Activated naive CD4-positive, alpha-beta T cell treated with anti-CD3 and anti-CD28 coated beads, Interleukin-2, amount 50 U/mL, for 24 hours (primary cell): ENCODE results near the gene PRRT2.
"Not testable (repeated sequence)": the region's sequence is repeated elsewhere in the genome, so short reads cannot be mapped to it uniquely, and the experiment has no call there.

Experiments used
- H3K27ac Mint-ChIP-seq: one replicate; pipeline ENCODE4 v1.8.0; 2021; ENCODE audit warnings: mild to moderate bottlenecking, mixed read lengths
- H3K27me3 Mint-ChIP-seq: one replicate; pipeline ENCODE4 v1.8.0; 2021; ENCODE audit warnings: mixed read lengths
- H3K36me3 Mint-ChIP-seq: one replicate; pipeline ENCODE4 v1.8.0; 2021; ENCODE audit warnings: mixed read lengths
- H3K4me1 Mint-ChIP-seq: one replicate; pipeline ENCODE4 v1.8.0; 2021; ENCODE audit warnings: mixed read lengths
- H3K4me3 Mint-ChIP-seq: one replicate; pipeline ENCODE4 v1.8.0; 2021; ENCODE audit warnings: mild to moderate bottlenecking, mixed read lengths
- H3K9me3 Mint-ChIP-seq: one replicate; pipeline ENCODE4 v1.8.0; 2021; ENCODE audit warnings: mixed read lengths

PRRT2 gene

DNA sequence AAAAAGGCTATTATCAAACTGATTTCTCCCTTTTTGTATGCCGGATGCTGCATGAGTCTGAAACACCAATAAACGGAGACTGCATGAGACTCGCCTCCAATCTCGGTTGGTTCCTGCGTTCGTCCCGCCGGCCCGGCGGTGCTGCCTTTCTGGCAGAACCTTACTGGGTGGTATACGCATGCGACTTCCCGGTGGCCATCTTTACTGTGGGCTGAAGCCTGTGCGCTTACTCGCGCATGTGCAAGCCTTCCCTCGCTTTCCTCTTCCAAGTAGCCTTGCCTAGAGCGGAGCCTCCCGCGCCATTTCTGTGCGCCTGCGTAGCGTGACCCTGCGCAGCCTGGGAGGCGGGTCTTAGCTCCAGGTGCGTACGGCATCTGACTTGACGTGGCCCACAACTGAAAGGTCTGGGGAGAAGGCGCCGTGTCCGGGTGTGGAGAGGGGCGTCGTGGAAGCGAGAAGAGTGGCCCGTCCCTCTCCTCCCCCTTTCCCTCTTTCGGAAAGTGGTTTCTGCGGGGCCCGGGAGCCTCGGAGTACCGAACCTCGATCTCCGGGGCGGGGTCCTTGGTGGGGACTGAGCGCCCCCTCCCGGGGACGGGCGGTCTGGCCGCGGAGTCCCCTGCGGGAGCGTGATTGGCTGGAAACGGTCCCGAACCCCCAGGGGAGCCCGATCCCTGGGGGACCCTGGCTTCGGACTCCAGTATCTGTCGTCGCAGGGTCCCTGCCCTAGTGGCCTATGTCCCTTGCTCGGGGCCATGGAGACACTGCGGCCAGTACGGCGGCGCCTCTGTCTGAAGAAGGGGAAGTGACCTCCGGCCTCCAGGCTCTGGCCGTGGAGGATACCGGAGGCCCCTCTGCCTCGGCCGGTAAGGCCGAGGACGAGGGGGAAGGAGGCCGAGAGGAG is 4.0 kb downstream of the PRRT2 start, which contains the start of gene PAGR1:
PAGR1 (plus strand) TSS at position 360 of the 901 bp plus-strand sequence; CDS start at position 734, 374 bp downstream.
- H3K36me3 Mint-ChIP-seq: peaks cover 11% of the 10 kb centered on the region
- peak within 1 kb of the TSS; percentile 96 for H3K4me3 Mint-ChIP-seq
- H3K27me3 Mint-ChIP-seq: no peaks in the 10 kb centered on the region
- peaks cover 67% of the 10 kb centered on the region for H3K4me1 Mint-ChIP-seq
- H3K9me3 Mint-ChIP-seq: no peaks in the 10 kb centered on the region
- peak within 1 kb of the TSS; percentile 99 for H3K27ac Mint-ChIP-seq

- H3K36me3 Mint-ChIP-seq: peaks cover 11% of the 10 kb centered on the region
- H3K4me3 Mint-ChIP-seq: peak overlapping the region; percentile 96
- no peaks in the 10 kb centered on the region for H3K9me3 Mint-ChIP-seq
- peaks cover 66% of the 10 kb centered on the region for H3K4me1 Mint-ChIP-seq
- peak overlapping the region; percentile 93 for H3K27ac Mint-ChIP-seq
- no peaks in the 10 kb centered on the region for H3K27me3 Mint-ChIP-seq
Observed at GRCh38 chr16:29816694-29817441, 4.9 kb downstream of the PRRT2 start.

- Mint-ChIP-seq H3K4me3 (peak overlapping the region; percentile 88), H3K36me3 (peaks cover 13% of the 10 kb centered on the region), H3K4me1 (peaks cover 69% of the 10 kb centered on the region), H3K27me3 (no peaks in the 10 kb centered on the region), H3K9me3 (no peaks in the 10 kb centered on the region), H3K27ac (peak overlapping the region; percentile 86)
Observed at GRCh38 chr16:29818082-29818481, 6.1 kb downstream of the PRRT2 start.

- H3K27ac Mint-ChIP-seq: peak overlapping the region; percentile 99
- H3K4me3 Mint-ChIP-seq: peak overlapping the region; percentile 96
- peaks cover 13% of the 10 kb centered on the region for H3K36me3 Mint-ChIP-seq
- no peaks in the 10 kb centered on the region for H3K9me3 Mint-ChIP-seq
- H3K27me3 Mint-ChIP-seq: no peaks in the 10 kb centered on the region
- H3K4me1 Mint-ChIP-seq: peaks cover 73% of the 10 kb centered on the region
Observed at GRCh38 chr16:29819506-29819905, 7.5 kb downstream of the PRRT2 start.

DNA sequence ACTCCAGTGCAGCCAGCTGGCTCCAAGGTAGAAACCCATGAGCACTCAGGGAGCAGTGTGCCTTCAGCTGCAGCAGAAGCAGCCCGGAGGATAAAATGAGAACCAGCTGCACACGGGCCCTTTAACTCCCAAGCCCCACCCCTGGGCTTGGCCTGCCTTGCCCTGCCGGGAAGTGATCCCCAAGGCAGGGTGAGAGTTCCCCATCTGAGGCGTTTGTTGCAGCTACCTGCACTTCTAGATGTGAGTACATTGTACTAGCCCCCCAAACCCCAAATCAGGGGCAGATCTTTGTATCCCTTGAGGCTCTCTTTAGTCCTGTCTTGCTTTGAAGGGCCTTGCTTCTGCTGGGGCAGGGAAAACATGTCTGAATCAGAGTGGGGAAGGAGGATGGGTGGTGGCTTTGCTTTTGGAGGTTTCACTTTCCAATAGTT is 8.3 kb downstream of the PRRT2 start, which contains the start of gene MVP:
MVP (plus strand) TSS at position 192 of the 431 bp plus-strand sequence. CDS start 10,088 bp downstream, outside the sequence.
- peaks cover 13% of the 10 kb centered on the region for H3K36me3 Mint-ChIP-seq
- peak within 1 kb of the TSS; percentile 96 for H3K4me3 Mint-ChIP-seq
- no peaks in the 10 kb centered on the region for H3K9me3 Mint-ChIP-seq
- peak within 1 kb of the TSS; percentile 99 for H3K27ac Mint-ChIP-seq
- H3K27me3 Mint-ChIP-seq: no peaks in the 10 kb centered on the region
- peaks cover 73% of the 10 kb centered on the region for H3K4me1 Mint-ChIP-seq

DNA sequence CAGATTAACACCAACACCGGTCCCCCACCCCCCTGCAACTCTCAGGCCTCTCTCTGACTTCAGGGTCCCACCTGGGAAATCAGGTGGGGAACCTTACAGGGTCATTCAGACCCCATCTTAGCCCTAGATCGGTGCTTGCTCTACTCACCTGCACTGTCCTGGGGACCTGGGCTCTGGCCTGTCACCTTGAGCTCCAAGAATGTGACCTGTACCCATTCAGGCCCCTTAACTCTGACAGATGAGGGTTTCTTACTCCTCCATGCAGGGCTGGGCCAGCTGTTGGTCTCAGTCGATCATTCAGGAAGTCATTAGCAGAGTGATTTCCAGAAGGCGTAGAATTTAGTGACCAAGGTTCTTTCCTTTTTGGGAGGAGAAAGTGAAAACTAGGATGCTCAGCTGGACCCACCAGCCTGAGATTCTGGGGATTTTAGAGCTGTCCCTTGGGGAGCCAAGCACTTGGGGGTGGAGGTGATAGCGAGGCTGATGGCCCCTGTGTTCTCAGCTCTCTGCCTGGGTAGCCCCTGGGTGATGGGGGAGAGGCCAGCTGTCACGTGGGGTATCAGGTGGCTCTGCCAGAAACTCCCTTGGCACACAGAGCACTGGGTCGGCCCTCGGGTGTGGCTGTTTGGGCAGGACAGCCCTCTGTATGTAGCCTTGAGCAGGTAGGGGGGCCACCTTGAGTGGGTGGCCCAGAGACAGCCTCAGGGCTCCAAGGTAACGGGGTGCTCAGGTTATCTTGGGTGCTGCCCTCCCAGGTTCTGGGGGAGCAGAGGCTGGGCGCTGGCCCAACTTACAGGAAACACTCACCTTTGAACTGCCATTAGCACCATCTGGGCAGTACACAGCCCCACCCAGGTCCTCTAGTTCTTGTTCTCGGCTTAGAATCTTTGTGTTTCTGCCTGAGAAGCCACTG is 9.0 kb downstream of the PRRT2 start:
- Mint-ChIP-seq H3K4me3 (peak overlapping the region; percentile 96), H3K27ac (peak overlapping the region; percentile 99), H3K36me3 (peaks cover 13% of the 10 kb centered on the region), H3K9me3 (no peaks in the 10 kb centered on the region), H3K27me3 (no peaks in the 10 kb centered on the region), H3K4me1 (peaks cover 74% of the 10 kb centered on the region)

DNA sequence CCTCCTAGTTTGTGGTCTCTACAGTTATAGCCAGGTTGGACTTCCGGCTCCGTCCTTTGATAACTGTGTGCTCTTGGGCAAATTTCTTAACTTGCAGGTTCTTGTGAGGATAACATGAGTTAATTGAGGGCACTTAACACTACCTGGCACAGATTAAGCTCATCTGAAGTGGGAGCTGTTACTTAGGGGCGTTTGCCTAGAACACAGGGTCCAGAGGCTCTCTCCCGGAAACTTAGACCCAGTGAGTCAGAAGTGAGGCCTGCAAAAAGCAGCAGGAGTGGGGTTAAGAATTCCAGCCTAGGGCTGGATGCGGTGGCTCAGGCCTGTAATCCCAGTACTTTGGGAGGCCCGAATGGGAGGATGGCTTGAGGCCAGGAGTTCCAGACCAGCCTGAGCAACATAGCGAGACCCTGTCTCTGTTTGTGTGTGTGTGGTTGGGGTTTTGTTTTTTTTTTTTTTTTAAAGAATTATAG is 9.7 kb downstream of the PRRT2 start:
- Mint-ChIP-seq H3K27ac (peak overlapping the region; percentile 99), H3K36me3 (peaks cover 13% of the 10 kb centered on the region), H3K27me3 (no peaks in the 10 kb centered on the region), H3K9me3 (no peaks in the 10 kb centered on the region), H3K4me3 (peak overlapping the region; percentile 96), H3K4me1 (peaks cover 79% of the 10 kb centered on the region)

DNA sequence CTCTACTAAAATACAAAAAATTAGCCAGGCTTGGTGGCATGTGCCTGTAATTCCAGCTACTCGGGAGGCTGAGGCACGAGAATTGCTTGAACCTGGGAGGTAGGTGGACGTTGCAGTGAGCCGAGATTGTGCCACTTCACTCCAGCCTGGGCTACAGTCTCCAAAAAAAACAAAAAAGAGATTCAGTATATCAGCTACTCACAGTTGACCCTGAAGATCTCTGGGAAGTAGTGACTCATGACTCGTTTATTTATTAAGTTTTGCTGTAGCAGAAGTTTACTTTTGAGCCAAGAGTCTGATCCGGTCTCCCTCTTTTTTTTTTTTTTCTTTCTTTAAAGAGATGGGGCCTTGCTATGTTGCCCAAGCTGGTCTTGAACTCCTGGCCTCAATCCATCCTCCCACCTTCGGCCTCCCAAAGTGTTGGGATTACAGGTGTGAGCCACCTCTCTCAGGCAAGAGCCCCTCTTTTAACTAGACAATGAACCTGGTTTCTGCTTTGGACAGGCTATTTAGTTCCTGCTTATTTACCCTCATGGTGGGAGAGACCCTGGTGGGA is 12.7 kb downstream of the PRRT2 start:
- H3K9me3 Mint-ChIP-seq: no peaks in the 10 kb centered on the region
- peaks cover 2% of the 10 kb centered on the region for H3K36me3 Mint-ChIP-seq
- peak overlapping the region; percentile 83 for H3K27ac Mint-ChIP-seq
- peak overlapping the region; percentile 61 for H3K4me3 Mint-ChIP-seq
- peaks cover 68% of the 10 kb centered on the region for H3K4me1 Mint-ChIP-seq
- no peaks in the 10 kb centered on the region for H3K27me3 Mint-ChIP-seq

DNA sequence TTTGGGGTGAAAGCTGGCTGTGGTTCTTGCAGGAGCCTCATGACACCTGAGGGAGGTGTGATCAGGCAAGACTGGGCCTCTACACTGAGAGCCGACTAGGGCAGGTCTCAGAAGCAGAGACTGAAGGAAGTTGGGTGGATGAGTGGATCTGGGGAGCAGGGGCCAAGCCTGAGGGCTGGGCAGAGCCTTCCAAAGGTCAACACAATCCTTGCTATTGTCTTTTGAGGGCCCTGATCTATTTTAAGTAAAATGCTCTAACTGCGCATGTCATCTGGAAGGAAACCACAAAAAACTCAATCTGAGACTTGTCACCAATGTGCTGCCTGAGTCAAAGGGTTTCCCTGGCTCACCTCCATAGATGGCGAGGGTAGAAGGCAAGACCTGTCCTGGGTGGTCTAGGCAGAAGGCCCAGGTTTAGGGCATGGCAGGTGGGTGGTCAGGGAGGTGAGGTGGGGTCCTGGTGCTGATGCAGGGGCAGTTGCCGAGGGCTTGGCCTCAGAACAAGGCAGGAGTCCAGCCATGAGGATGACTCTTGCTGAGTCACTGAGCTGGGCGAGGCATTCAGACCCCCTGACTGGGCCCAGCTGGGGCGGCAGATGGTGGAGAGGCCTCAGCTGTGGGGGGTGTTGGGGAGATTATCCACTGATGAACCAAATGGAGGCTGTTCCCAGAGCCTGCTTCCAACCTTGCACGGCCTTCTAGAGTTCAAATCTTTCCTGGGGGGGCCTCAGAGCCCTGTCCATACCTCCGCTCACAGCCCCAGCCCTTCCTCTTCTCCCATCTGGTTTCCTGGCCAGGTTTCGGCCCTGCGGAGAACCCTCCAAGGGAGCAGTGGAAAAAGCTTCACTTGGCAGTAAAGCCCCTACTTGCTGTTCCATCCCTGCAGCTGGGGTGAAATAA is 13.4 kb downstream of the PRRT2 start:
- Mint-ChIP-seq H3K4me1 (peaks cover 70% of the 10 kb centered on the region), H3K27me3 (no peaks in the 10 kb centered on the region), H3K9me3 (no peaks in the 10 kb centered on the region), H3K27ac (peak overlapping the region; percentile 83), H3K4me3 (peak overlapping the region; percentile 61), H3K36me3 (peaks cover 2% of the 10 kb centered on the region)

- H3K36me3 Mint-ChIP-seq: peaks cover 2% of the 10 kb centered on the region
- H3K9me3 Mint-ChIP-seq: no peaks in the 10 kb centered on the region
- peaks cover 71% of the 10 kb centered on the region for H3K4me1 Mint-ChIP-seq
- no peaks in the 10 kb centered on the region for H3K27me3 Mint-ChIP-seq
- H3K4me3 Mint-ChIP-seq: peak overlapping the region; percentile 89
- H3K27ac Mint-ChIP-seq: peak overlapping the region; percentile 35
Observed at GRCh38 chr16:29826342-29826695, 14.3 kb downstream of the PRRT2 start.

GRCh38 chr16:29830774-29831173 is 18.8 kb downstream of the PRRT2 start:
- H3K4me3 Mint-ChIP-seq: no peak overlapping the region
- H3K27me3 Mint-ChIP-seq: no peaks in the 10 kb centered on the region
- H3K36me3 Mint-ChIP-seq: peaks cover 7% of the 10 kb centered on the region
- H3K4me1 Mint-ChIP-seq: peaks cover 43% of the 10 kb centered on the region
- H3K27ac Mint-ChIP-seq: no peak overlapping the region
- no peaks in the 10 kb centered on the region for H3K9me3 Mint-ChIP-seq

DNA sequence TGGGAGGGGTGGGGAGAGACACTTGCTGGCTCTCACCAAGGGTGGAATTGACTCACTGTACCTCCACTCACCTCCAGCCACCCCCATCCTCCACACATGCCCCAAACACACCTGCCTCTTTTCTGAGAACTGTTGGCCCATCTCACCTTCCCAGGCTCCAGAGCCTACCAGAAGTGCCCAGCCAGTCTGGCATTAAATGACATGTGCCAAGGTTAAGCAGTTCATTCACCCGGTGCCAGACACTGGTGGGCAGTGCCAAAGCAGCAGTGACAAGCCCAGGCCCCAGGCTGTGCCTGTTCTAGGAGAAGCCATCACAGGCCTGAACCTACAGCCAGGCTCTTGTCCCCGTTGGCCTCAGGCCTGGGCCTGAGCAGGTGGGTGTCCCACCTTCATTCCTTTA is 19.5 kb downstream of the PRRT2 start:
- Mint-ChIP-seq H3K4me3 (no peak overlapping the region), H3K27me3 (no peaks in the 10 kb centered on the region), H3K9me3 (no peaks in the 10 kb centered on the region), H3K36me3 (peaks cover 9% of the 10 kb centered on the region), H3K4me1 (peaks cover 36% of the 10 kb centered on the region), H3K27ac (peak overlapping the region; percentile 83)

DNA sequence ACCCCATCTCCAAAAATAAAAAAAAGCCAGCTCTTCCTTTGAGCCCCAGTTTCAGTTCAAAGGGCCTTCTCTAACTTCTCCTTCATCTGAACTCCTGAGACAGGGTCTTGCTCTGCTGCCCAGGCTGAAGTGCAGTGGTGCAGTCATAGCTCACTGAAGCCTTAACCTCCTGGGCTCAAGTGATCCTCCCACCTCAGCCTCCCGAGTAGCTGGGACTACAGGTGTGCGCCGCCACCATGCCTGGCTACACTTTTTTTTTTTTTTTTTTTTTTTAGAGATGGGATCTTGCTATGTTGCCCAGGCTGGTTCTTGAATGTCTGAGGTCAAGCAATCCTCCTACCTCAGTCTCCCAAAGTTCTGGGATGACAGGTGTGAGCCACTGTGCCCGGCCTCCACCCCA is 21.2 kb downstream of the PRRT2 start:
- H3K27ac Mint-ChIP-seq, H3K4me3 Mint-ChIP-seq, H3K36me3 Mint-ChIP-seq, H3K9me3 Mint-ChIP-seq, H3K27me3 Mint-ChIP-seq: not testable (repeated sequence)
- peaks cover 24% of the 10 kb centered on the region for H3K4me1 Mint-ChIP-seq

GRCh38 chr16:29834079-29834478 is 22.1 kb downstream of the PRRT2 start:
- Mint-ChIP-seq H3K9me3 (no peaks in the 10 kb centered on the region), H3K27ac (peak overlapping the region; percentile 43), H3K4me1 (peaks cover 24% of the 10 kb centered on the region), H3K27me3 (no peaks in the 10 kb centered on the region), H3K4me3 (no peak overlapping the region), H3K36me3 (peaks cover 9% of the 10 kb centered on the region)
